HG02763 (cell line): ENCODE data around the gene SYNE2.
"Not testable (repeated sequence)": the region's sequence is repeated elsewhere in the genome, so short reads cannot be mapped to it uniquely, and the experiment has no call there.

Experiments
- ATAC-seq: cut with Tn5 transposase; IDR thresholded peaks from one replicate; pipeline ENCODE4 v1.9.1; 2021; ENCODE audit warnings: mild to moderate bottlenecking, moderate library complexity; ENCODE audit not compliant: unreplicated experiment

The SYNE2 gene

DNA sequence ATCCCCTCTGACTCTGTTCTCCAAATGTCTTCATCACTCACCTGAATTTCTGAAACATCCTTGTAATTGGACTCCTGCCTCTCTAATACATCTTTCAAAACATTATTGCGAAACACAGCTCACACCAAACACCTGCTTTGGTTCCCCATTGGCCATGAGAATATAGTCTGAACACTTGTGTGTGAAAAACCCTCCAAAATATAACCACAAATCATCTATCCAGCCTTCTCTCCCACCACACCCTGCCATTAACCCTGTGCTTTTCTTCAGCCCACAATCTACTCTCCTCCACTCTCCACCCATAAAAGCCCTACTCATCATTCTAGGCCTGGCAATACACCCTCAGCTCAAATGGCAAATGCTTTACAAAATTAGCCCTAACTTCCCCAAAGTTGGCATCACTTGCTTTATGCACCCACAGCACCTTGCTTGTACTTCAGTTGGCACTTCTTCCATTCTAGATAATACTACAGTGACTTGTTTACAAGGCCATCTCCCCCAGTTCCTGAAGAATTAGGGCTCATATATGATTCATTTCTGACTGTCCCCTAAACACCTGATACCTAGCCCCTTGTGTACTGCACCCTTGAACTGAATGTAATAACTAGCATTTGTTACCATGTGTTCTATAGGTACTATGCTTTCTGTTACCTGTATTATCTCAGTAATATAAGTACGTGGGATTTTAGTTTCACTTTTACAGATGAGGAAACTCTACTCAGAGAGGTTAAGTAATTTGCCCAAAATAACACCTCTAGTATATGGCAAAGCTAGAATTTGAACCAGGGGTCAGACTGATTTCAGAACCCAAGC lies 17.3 kb downstream of the SYNE2 start:
- peak; percentile 31 for ATAC-seq

GRCh38 chr14:63870753-63871037 lies 17.9 kb downstream of the SYNE2 start:
- not testable (repeated sequence) for ATAC-seq

DNA sequence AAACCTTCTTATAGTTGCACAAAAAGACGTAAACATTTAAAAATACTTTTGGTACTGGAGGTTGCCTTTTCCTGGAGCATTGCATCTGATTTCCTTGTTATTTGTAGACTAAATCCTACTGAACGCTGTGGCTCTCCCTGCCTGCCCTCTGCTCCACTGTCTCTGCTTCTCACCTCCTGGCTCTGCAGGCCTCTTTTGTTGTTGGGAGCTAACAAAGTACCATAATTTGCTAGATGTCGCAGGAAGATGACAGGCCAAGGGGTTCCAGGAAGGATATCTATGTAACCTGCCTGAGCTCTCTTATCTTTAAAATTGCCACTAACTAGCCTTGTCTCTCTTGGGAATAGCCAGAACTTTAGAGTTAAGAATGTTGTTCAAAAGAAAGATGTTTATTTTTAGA lies 21.4 kb downstream of the SYNE2 start:
- ATAC-seq = no peak

GRCh38 chr14:63875311-63875710 lies 22.5 kb downstream of the SYNE2 start:
- ATAC-seq = no peak

- ATAC-seq = no peak
Observed at GRCh38 chr14:63877550-63877939, 24.7 kb downstream of the SYNE2 start.

DNA sequence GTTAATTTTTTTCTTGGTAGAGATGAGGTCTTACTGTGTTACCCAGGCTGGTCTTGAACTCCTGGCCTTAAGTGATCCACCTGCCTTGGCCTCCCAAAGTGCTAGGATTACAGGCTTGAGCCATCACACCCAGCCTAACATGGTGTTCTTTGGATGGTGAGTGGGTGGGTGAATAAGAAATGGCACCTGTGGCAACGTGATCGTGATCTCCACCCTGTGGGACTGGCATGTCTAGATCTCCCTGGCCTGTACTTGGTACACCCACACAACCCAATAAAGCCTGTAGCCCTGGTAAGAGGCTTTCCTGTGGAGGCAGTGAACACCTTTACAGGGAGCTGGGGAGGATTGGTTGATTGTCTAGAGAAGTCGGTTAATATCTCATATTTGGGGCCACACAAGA lies 25.2 kb downstream of the SYNE2 start:
- no peak for ATAC-seq

DNA sequence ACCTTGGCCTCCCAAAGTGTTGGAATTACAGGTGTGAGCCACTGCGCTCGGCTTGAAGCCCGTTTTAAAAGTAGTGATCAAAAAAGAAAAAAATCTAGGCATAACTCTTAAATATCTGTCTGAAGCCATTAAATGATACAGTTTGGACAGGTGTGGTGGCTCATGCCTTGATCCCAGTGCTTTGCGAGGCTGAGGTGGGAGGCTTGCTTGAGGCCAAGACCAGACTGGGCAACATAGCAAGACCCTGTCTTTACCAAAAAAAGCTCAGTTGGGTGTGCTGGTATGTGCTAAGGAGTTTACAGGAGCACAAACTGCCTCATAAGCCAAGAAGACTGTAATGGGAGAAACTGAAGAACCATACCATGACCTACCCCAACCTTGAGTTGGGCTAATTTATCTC lies 26.0 kb downstream of the SYNE2 start:
- no peak for ATAC-seq

DNA sequence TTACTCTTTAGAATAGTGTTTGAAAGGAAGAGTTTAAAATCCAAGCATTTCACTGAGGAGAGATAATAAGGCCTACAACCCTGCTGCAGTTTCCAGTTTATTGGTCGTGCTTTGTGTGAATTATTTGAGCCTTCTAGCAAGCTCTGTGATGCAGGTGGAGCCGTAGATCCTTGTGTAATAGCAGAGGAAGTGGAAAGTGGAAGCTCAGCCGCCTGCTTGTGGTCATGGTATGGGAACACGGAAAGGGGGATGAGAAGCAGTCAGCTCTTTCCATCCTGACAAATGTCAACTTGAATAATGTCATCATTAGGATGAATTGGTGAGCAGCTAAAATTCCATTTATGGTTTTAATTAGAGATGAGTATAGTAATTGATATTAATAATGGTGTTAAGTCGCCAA lies 29.1 kb downstream of the SYNE2 start:
- no peak for ATAC-seq

DNA sequence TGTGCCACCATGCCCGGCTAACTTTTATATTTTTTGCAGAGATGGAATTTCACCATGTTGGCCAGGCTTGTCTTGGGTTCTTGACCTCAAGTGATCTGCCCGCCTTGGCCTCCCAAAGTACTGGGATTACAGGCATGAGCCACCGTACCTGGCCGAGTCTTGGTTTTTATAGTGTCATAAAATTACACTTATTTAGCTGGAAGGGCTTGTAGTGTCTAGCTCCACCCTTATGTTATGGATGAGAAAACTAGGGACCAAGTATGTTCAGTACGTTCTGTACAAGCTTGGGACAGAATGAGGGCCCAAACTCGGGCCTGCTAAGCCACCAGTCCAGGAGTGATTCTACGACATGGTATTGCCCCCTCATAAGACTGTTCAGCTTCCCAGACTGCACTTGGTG lies 35.1 kb downstream of the SYNE2 start:
- no peak for ATAC-seq

GRCh38 chr14:63890553-63890952 lies 37.7 kb downstream of the SYNE2 start:
- no peak for ATAC-seq

- no peak for ATAC-seq
Observed at GRCh38 chr14:63891148-63891975, 38.6 kb downstream of the SYNE2 start.

GRCh38 chr14:63892265-63892664 lies 39.5 kb downstream of the SYNE2 start:
- no peak for ATAC-seq

DNA sequence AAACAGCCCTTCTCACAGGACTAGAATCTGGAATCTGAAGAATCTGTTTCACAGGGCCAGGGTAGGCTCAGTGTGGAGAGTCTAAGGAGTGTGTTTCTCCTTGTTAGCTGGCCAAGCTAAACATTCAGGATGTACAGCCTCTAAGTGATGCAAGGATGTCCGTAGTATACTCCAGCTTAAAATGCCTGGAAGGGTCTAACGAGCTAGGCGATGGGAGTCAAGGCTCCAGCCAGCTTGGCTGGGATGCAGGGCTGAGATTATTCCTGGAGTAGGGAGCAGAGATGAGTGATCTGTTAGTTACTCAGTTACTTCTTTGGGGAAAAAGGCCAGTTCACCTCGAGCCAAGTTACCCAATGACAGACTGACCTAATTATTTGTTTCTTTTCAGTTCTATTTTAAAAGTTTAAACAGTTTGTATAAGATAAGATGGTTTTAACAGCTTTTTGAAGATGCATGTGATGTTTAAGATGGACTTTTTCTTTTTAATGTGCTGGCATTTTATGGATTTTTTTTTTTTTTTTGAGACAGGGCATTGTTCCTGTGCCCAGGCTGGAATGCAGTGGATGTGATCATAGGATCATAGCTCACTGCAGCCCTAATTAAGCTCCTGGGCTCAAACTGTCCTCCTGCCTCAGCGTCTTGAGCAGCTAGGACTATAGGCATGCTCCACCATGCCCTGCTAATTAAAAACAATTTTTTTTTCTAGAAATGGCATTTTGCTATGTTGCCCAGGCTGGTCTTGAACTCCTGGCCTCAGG lies 41.1 kb downstream of the SYNE2 start:
- no peak for ATAC-seq

GRCh38 chr14:63895510-63895909 lies 42.7 kb downstream of the SYNE2 start:
- no peak for ATAC-seq

GRCh38 chr14:63896278-63896720 lies 43.5 kb downstream of the SYNE2 start:
- no peak for ATAC-seq

- no peak for ATAC-seq
Observed at GRCh38 chr14:63897721-63898163, 44.9 kb downstream of the SYNE2 start.

GRCh38 chr14:63899953-63900352 lies 47.1 kb downstream of the SYNE2 start:
- ATAC-seq = no peak

- ATAC-seq = no peak
Observed at GRCh38 chr14:63901434-63902085, 48.8 kb downstream of the SYNE2 start.

- ATAC-seq = no peak
Observed at GRCh38 chr14:63902375-63902976, 49.7 kb downstream of the SYNE2 start.

DNA sequence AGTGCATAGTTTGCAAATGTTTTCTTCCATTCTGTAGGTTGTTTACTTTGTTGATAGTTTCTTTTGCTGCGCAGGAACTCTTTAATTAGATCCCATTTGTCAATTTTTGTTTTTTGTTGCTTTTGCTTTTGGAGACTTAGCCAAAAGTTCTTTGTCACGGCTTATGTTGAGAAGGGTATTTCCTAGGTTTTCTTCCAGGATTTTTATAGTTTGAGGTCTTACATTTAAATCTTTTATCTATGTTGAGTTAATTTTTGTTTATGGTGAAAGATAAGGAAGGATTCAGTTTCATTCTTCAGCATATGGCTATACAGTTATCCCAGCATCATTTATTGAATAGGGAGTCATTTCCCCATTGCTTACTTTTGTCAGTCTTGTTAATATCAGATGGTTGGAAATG lies 51.9 kb downstream of the SYNE2 start:
- ATAC-seq = no peak

GRCh38 chr14:63905370-63905769 lies 52.6 kb downstream of the SYNE2 start:
- ATAC-seq = no peak
